Neural progenitor cell (in vitro differentiated cells): ENCODE results near the gene KLF11. TPM values are rescaled to one million over a fixed set of nuclear protein-coding genes. Genes with fewer than 3 reads are reported as not detected.

Source experiments
- DNase-seq: peaks from one replicate; pipeline ENCODE4 v3.0.0-alpha.2; 2016; ENCODE audit warnings: low spot score
- H2AFZ ChIP-seq: fragments of 200-600 bp; sonication (generic); replicated peaks from 2 replicates; pipeline ENCODE4 v1.6.1; 2016; ENCODE audit warnings: antibody characterized with exemption
- H3F3A ChIP-seq: fragments of 200-600 bp; sonication (generic); 2 replicates; pipeline ENCODE4 v1.6.1; 2016; ENCODE audit warnings: antibody characterized with exemption, low read depth
- H3K27ac ChIP-seq: fragments of 200-600 bp; sonication (generic); 2 replicates; pipeline ENCODE4 v1.5.1; 2016; ENCODE audit warnings: mild to moderate bottlenecking
- H3K27me3 ChIP-seq: fragments of 200-600 bp; sonication (generic); 2 replicates; pipeline ENCODE4 v1.6.1; 2016; ENCODE audit warnings: mild to moderate bottlenecking, moderate library complexity
- H3K36me3 ChIP-seq: fragments of 200-600 bp; sonication (generic); 2 replicates; pipeline ENCODE4 v1.5.1; 2016
- H3K4me1 ChIP-seq: fragments of 200-600 bp; sonication (generic); 2 replicates; pipeline ENCODE4 v1.6.1; 2016; ENCODE audit warnings: mixed run types
- H3K4me2 ChIP-seq: fragments of 200-600 bp; sonication (generic); 2 replicates; pipeline ENCODE4 v1.6.1; 2016
- H3K4me3 ChIP-seq: fragments of 200-600 bp; sonication (generic); 2 replicates; pipeline ENCODE4 v1.5.1; 2016
- H3K79me2 ChIP-seq: fragments of 200-600 bp; sonication (generic); 2 replicates; pipeline ENCODE4 v1.6.1; 2016; ENCODE audit warnings: low read depth
- H3K9ac ChIP-seq: fragments of 200-600 bp; sonication (generic); 2 replicates; pipeline ENCODE4 v1.6.1; 2016
- H3K9me3 ChIP-seq: fragments of 200-600 bp; sonication (generic); 2 replicates; pipeline ENCODE4 v1.5.1; 2016; ENCODE audit warnings: low read depth
- H4K20me1 ChIP-seq: fragments of 200-600 bp; sonication (generic); 2 replicates; pipeline ENCODE4 v1.6.1; 2016; ENCODE audit warnings: low read depth
- H3K27ac Mint-ChIP-seq: 3 replicates; pipeline ENCODE4 v1.8.0; 2021; ENCODE audit warnings: mixed read lengths
- H3K27me3 Mint-ChIP-seq: 2 replicates; pipeline ENCODE4 v1.8.0; 2022; ENCODE audit warnings: low read depth, mild to moderate bottlenecking, inconsistent platforms, moderate library complexity, mixed read lengths; ENCODE audit not compliant: insufficient read depth
- H3K36me3 Mint-ChIP-seq: 3 replicates; pipeline ENCODE4 v1.8.0; 2021; ENCODE audit warnings: mixed read lengths
- H3K4me1 Mint-ChIP-seq: 3 replicates; pipeline ENCODE4 v1.8.0; 2021; ENCODE audit warnings: mixed read lengths
- H3K4me3 Mint-ChIP-seq: 3 replicates; pipeline ENCODE4 v1.8.0; 2021; ENCODE audit warnings: mild to moderate bottlenecking, moderate library complexity, mixed read lengths
- H3K9me3 Mint-ChIP-seq: 3 replicates; pipeline ENCODE4 v1.8.0; 2020; ENCODE audit warnings: mixed read lengths
- EZH2 ChIP-seq: fragments of 200-600 bp; sonication (generic); IDR thresholded peaks from 2 replicates; pipeline ENCODE4 v1.6.1; 2017; ENCODE audit warnings: antibody characterized with exemption, mild to moderate bottlenecking, moderate library complexity
- EZH2phosphoT487 ChIP-seq: fragments of 200-600 bp; sonication (generic); IDR thresholded peaks from 2 replicates; pipeline ENCODE4 v1.6.1; 2017; ENCODE audit warnings: antibody characterized with exemption
- small RNA-seq: library from RNA; depleted of rRNA; stranded (forward); fragments of <200 nt; gene quantifications from one replicate; pipeline ENCODE3, GENCODE V24; 2015
- total RNA-seq: library from RNA; depleted of rRNA; stranded (reverse); fragments of >200 nt; gene quantifications from 2 replicates; pipeline ENCODE4 v1.2.3, GENCODE V29; 2015; ENCODE audit warnings: low replicate concordance
- TF ChIP-seq, protein P1 (sequence below): fragments of 200-600 bp; sonication (generic); IDR thresholded peaks from 2 replicates; pipeline ENCODE4 v1.5.1; 2017; ENCODE audit warnings: antibody characterized with exemption, mild to moderate bottlenecking

KLF11 gene
- total RNA-seq, 1 donor from 2014 or later: 9.7 TPM

DNA sequence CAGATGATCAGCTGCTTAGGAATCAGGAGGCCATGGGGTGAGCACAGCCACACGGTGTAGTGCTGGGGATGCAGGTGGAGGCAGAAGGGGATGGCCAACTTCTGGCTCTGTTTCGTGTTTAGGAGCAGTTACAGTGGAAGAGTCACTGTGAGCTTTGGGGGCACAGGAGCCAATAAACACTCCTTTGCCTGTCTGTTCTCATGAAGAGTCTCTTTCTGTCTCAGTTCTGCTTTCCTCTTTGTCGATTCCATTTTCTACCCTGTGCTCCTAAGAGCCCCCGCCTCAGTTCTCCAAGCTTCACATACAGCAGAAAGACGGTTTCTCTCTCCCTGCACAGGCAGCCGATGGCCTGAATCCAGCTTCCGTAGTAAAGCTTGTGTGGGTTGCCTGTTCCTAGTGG is 58.1 kb downstream of the KLF11 start:
- H3K4me2 ChIP-seq: no peak overlapping the region
- no peaks in the 10 kb centered on the region for H3F3A ChIP-seq
- H3K27me3 Mint-ChIP-seq: peaks cover 2% of the 10 kb centered on the region
- H3K9me3 ChIP-seq: no peaks in the 10 kb centered on the region
- H3K4me3 ChIP-seq: no peak overlapping the region
- no peak for DNase-seq
- H3K9me3 Mint-ChIP-seq: no peaks in the 10 kb centered on the region
- no peaks in the 10 kb centered on the region for H3K79me2 ChIP-seq
- TF ChIP-seq, protein P1, sequence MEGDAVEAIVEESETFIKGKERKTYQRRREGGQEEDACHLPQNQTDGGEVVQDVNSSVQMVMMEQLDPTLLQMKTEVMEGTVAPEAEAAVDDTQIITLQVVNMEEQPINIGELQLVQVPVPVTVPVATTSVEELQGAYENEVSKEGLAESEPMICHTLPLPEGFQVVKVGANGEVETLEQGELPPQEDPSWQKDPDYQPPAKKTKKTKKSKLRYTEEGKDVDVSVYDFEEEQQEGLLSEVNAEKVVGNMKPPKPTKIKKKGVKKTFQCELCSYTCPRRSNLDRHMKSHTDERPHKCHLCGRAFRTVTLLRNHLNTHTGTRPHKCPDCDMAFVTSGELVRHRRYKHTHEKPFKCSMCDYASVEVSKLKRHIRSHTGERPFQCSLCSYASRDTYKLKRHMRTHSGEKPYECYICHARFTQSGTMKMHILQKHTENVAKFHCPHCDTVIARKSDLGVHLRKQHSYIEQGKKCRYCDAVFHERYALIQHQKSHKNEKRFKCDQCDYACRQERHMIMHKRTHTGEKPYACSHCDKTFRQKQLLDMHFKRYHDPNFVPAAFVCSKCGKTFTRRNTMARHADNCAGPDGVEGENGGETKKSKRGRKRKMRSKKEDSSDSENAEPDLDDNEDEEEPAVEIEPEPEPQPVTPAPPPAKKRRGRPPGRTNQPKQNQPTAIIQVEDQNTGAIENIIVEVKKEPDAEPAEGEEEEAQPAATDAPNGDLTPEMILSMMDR: no peak
- TF ChIP-seq EZH2phosphoT487 (no peak), EZH2 (no peak)
- H3K27me3 ChIP-seq: no peaks in the 10 kb centered on the region
- H3K4me1 Mint-ChIP-seq: peaks cover 30% of the 10 kb centered on the region
- H3K9ac ChIP-seq: no peak overlapping the region
- no peaks in the 10 kb centered on the region for H3K36me3 Mint-ChIP-seq
- H3K4me3 Mint-ChIP-seq: no peak overlapping the region
- no peak overlapping the region for H3K27ac ChIP-seq
- peaks cover 5% of the 10 kb centered on the region for H4K20me1 ChIP-seq
- no peaks in the 10 kb centered on the region for H3K36me3 ChIP-seq
- no peak overlapping the region for H3K27ac Mint-ChIP-seq
- no peak overlapping the region for H2AFZ ChIP-seq
- peaks cover 8% of the 10 kb centered on the region for H3K4me1 ChIP-seq

GRCh38 chr2:10103179-10103578 is 59.8 kb downstream of the KLF11 start:
- peaks cover 4% of the 10 kb centered on the region for H3K36me3 Mint-ChIP-seq
- no peaks in the 10 kb centered on the region for H3F3A ChIP-seq
- no peaks in the 10 kb centered on the region for H3K27me3 Mint-ChIP-seq
- no peaks in the 10 kb centered on the region for H3K9me3 ChIP-seq
- no peak for DNase-seq
- no peak overlapping the region for H3K27ac ChIP-seq
- peaks cover 18% of the 10 kb centered on the region for H3K4me1 Mint-ChIP-seq
- H3K27ac Mint-ChIP-seq: no peak overlapping the region
- no peak for TF ChIP-seq EZH2phosphoT487
- no peaks in the 10 kb centered on the region for H3K4me1 ChIP-seq
- H3K4me3 ChIP-seq: no peak overlapping the region
- no peak overlapping the region for H3K4me2 ChIP-seq
- H3K9me3 Mint-ChIP-seq: peaks cover 7% of the 10 kb centered on the region
- no peaks in the 10 kb centered on the region for H3K36me3 ChIP-seq
- H3K79me2 ChIP-seq: no peaks in the 10 kb centered on the region
- H3K27me3 ChIP-seq: no peaks in the 10 kb centered on the region
- no peak overlapping the region for H3K9ac ChIP-seq
- H2AFZ ChIP-seq: no peak overlapping the region
- H3K4me3 Mint-ChIP-seq: no peak overlapping the region
- no peaks in the 10 kb centered on the region for H4K20me1 ChIP-seq

Small RNA genes within 50 kb of the gene (small RNA-seq; reads per million reads assigned to genes)
- not detected for gene RF00568

Other genes with a start within 250 kb of the KLF11 start
- 53.8 and 86.3 TPM in 2 replicates for gene TAF1B, start 200.1 kb upstream of the KLF11 start, total RNA-seq
- 4.7 and 5.8 TPM in 2 replicates for gene GRHL1, start 91.9 kb upstream of the KLF11 start, total RNA-seq
- gene CYS1, start 36.9 kb downstream of the KLF11 start, total RNA-seq: 0.56 TPM in 1 of 2 replicates, not detected in the other
- gene RRM2, start 79.2 kb downstream of the KLF11 start, total RNA-seq: 62.1 and 66.0 TPM in 2 replicates